Stromal cell of bone marrow (primary cell): ENCODE results near the gene IREB2.
"Not testable (repeated sequence)": the region's sequence is repeated elsewhere in the genome, so short reads cannot be mapped to it uniquely, and the experiment has no call there.

Experiments
- DNase-seq: peaks from one replicate; pipeline ENCODE4 v3.0.0-alpha.2; 2012; ENCODE audit warnings: low read depth

IREB2 gene

GRCh38 chr15:78481917-78482316, 43.9 kb downstream of the IREB2 start:
- DNase-seq, result no peak

GRCh38 chr15:78492872-78493271, 54.9 kb downstream of the IREB2 start:
- peak; percentile 15 for DNase-seq

- no peak for DNase-seq
These were observed 63.8 kb downstream of the IREB2 start for GRCh38 chr15:78501857-78502256.

GRCh38 chr15:78502641-78503040, 64.6 kb downstream of the IREB2 start:
- no peak for DNase-seq

- peak; percentile 97 for DNase-seq
These were observed 69.2 kb downstream of the IREB2 start, which contains the start of gene HYKK for GRCh38 chr15:78506971-78507830. Gene HYKK (plus strand): TSS chr15:78507577. CDS start chr15:78513089, 5,512 bp downstream.

- no peak for DNase-seq
These were observed 69.8 kb downstream of the IREB2 start for GRCh38 chr15:78507831-78508160.

- DNase-seq, result no peak
These were observed 70.3 kb downstream of the IREB2 start for GRCh38 chr15:78508272-78508671.

GRCh38 chr15:78509726-78510312, 71.8 kb downstream of the IREB2 start:
- no peak for DNase-seq

GRCh38 chr15:78520035-78520434, 82.0 kb downstream of the IREB2 start:
- not testable (repeated sequence) for DNase-seq

- no peak for DNase-seq
These were observed 86.2 kb downstream of the IREB2 start for GRCh38 chr15:78524230-78524629.

- DNase-seq, result no peak
These were observed 89.3 kb downstream of the IREB2 start for GRCh38 chr15:78527325-78527724.

- DNase-seq, result no peak
These were observed 95.3 kb downstream of the IREB2 start for GRCh38 chr15:78533331-78533730.

GRCh38 chr15:78536134-78536533, 98.1 kb downstream of the IREB2 start:
- no peak for DNase-seq

- DNase-seq, result no peak
These were observed 99.4 kb downstream of the IREB2 start for GRCh38 chr15:78537266-78537905.

- DNase-seq, result no peak
These were observed 100.3 kb downstream of the IREB2 start for GRCh38 chr15:78538358-78538757.

GRCh38 chr15:78539464-78540140, 101.6 kb downstream of the IREB2 start:
- DNase-seq, result not testable (repeated sequence)

GRCh38 chr15:78540141-78540870, 102.3 kb downstream of the IREB2 start, which contains the start of gene PSMA4:
Gene PSMA4 (plus strand): TSS chr15:78540444. CDS start chr15:78541928, 1,484 bp downstream.
- DNase-seq, result peak; percentile 73

GRCh38 chr15:78540871-78541743, 103.1 kb downstream of the IREB2 start:
- no peak for DNase-seq

- no peak for DNase-seq
These were observed 103.7 kb downstream of the IREB2 start for GRCh38 chr15:78541744-78542034.

GRCh38 chr15:78542647-78543046, 104.6 kb downstream of the IREB2 start:
- no peak for DNase-seq

- DNase-seq, result no peak
These were observed 112.2 kb downstream of the IREB2 start for GRCh38 chr15:78550194-78550593.
